Endodermal cell (in vitro differentiated cells): ENCODE data around the gene CORO6. TPM values are rescaled to one million over a fixed set of nuclear protein-coding genes. Genes with fewer than 3 reads are reported as not detected.

Experiments
- DNase-seq: peaks from one replicate; pipeline ENCODE4 v3.0.0-alpha.2; 2017
- H3K27ac ChIP-seq: 2 replicates; pipeline ENCODE4 v1.5.1; 2013; ENCODE audit warnings: mild to moderate bottlenecking, low read depth, low read length, moderate library complexity
- H3K27me3 ChIP-seq: 2 replicates; pipeline ENCODE4 v1.6.1; 2013; ENCODE audit warnings: mild to moderate bottlenecking, low read length, moderate library complexity; ENCODE audit not compliant: insufficient read depth, control insufficient read depth, poor library complexity, severe bottlenecking
- H3K36me3 ChIP-seq: 2 replicates; pipeline ENCODE4 v1.7.0; 2013; ENCODE audit warnings: mild to moderate bottlenecking, low read length, moderate library complexity; ENCODE audit not compliant: control insufficient read depth, insufficient read depth
- H3K4me1 ChIP-seq: one replicate; pipeline ENCODE4 v1.7.0; 2013; ENCODE audit warnings: low read length; ENCODE audit not compliant: control insufficient read depth, insufficient read depth
- H3K4me3 ChIP-seq: 2 replicates; pipeline ENCODE4 v1.5.1; 2013; ENCODE audit warnings: mild to moderate bottlenecking, low read length, moderate library complexity
- H3K9ac ChIP-seq: 2 replicates; pipeline ENCODE4 v1.6.1; 2013; ENCODE audit warnings: mild to moderate bottlenecking, low read length, moderate library complexity; ENCODE audit not compliant: poor library complexity, severe bottlenecking; ENCODE audit errors: extremely low read depth
- H3K9me3 ChIP-seq: 2 replicates; pipeline ENCODE4 v1.6.1; 2013; ENCODE audit warnings: mild to moderate bottlenecking, low read length, moderate library complexity; ENCODE audit not compliant: control insufficient read depth
- H3K27ac Mint-ChIP-seq: 2 replicates; pipeline ENCODE4 v1.8.0; 2020; ENCODE audit warnings: mixed read lengths
- H3K27me3 Mint-ChIP-seq: 2 replicates; pipeline ENCODE4 v1.8.0; 2021; ENCODE audit warnings: mild to moderate bottlenecking, mixed read lengths; ENCODE audit not compliant: insufficient read depth
- H3K36me3 Mint-ChIP-seq: 2 replicates; pipeline ENCODE4 v1.8.0; 2020; ENCODE audit warnings: low read depth, mixed read lengths
- H3K4me1 Mint-ChIP-seq: 2 replicates; pipeline ENCODE4 v1.8.0; 2020; ENCODE audit warnings: mixed read lengths
- H3K4me3 Mint-ChIP-seq: 2 replicates; pipeline ENCODE4 v1.8.0; 2020; ENCODE audit warnings: mild to moderate bottlenecking, moderate library complexity, mixed read lengths
- H3K9me3 Mint-ChIP-seq: 2 replicates; pipeline ENCODE4 v1.8.0; 2020; ENCODE audit warnings: mild to moderate bottlenecking, mixed read lengths
- WGBS, 2 experiments: methylation state at CpG; one replicate each; pipeline versions ENCODE4 v1.1.5 to v1.1.7; 2013; ENCODE audit warnings: missing lambda C conversion rate in 2 of 2, mixed read lengths in 1 of 2; ENCODE audit not compliant: insufficient coverage in 1 of 2, insufficient read length in 1 of 2; 5-methylcytosine and 5-hydroxymethylcytosine counted together
- total RNA-seq, 2 donors: library from RNA; stranded (reverse); fragmentation: NEBNext Ultra II Directional in 1 of 2; extraction: Animal tissue kit (Norgen Biotek cat#: 25700) in 1 of 2; gene quantifications; 2 replicates in 1 of 2; 3 replicates in 1 of 2; pipeline ENCODE4 v1.2.1, GENCODE V29; 2021
- TF ChIP-seq, protein P1 (sequence below): fragments of 200-600 bp; sonication (generic); conservative IDR thresholded peaks from 2 replicates; pipeline ENCODE4 v1.5.0; 2021; ENCODE audit warnings: antibody characterized with exemption, mild to moderate bottlenecking

CORO6 gene
- total RNA-seq, 2 donors from 2014 or later = 0.86 to 1.00 TPM

DNA sequence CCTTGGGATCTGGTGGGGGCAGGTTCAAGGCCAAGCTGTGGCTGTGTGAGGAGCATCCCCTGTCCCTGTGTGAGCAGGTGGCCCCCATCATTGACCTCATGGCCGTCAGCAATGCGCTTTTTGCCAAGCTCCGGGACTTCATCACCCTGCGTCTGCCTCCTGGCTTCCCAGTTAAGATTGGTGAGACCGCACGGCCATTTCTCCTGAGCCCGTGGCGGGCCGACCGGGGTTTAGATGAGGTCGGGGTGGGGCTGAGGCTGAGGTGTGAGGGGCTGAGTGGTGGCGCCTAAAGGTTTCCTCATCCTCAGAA lies 10.7 kb downstream of the CORO6 start:
- Histone ChIP-seq H3K36me3 (no peaks in the 10 kb centered on the region), H3K9me3 (no peaks in the 10 kb centered on the region), H3K27me3 (peaks cover 41% of the 10 kb centered on the region), H3K27ac (no peak overlapping the region), H3K9ac (no peak overlapping the region), H3K4me3 (no peak overlapping the region), H3K4me1 (no peaks in the 10 kb centered on the region)
- H3K4me1 Mint-ChIP-seq = peaks cover 2% of the 10 kb centered on the region
- H3K27ac Mint-ChIP-seq = no peak overlapping the region
- H3K4me3 Mint-ChIP-seq = no peak overlapping the region
- DNase-seq = no peak
- peaks cover 73% of the 10 kb centered on the region for H3K27me3 Mint-ChIP-seq
- H3K9me3 Mint-ChIP-seq = peaks cover 1% of the 10 kb centered on the region
- H3K36me3 Mint-ChIP-seq = no peaks in the 10 kb centered on the region
- TF ChIP-seq, protein P1, sequence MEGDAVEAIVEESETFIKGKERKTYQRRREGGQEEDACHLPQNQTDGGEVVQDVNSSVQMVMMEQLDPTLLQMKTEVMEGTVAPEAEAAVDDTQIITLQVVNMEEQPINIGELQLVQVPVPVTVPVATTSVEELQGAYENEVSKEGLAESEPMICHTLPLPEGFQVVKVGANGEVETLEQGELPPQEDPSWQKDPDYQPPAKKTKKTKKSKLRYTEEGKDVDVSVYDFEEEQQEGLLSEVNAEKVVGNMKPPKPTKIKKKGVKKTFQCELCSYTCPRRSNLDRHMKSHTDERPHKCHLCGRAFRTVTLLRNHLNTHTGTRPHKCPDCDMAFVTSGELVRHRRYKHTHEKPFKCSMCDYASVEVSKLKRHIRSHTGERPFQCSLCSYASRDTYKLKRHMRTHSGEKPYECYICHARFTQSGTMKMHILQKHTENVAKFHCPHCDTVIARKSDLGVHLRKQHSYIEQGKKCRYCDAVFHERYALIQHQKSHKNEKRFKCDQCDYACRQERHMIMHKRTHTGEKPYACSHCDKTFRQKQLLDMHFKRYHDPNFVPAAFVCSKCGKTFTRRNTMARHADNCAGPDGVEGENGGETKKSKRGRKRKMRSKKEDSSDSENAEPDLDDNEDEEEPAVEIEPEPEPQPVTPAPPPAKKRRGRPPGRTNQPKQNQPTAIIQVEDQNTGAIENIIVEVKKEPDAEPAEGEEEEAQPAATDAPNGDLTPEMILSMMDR = no peak
- WGBS, 2 experiments = 89 to 96% methylated on average over 5 to 11 of the region's 12 CpGs

DNA sequence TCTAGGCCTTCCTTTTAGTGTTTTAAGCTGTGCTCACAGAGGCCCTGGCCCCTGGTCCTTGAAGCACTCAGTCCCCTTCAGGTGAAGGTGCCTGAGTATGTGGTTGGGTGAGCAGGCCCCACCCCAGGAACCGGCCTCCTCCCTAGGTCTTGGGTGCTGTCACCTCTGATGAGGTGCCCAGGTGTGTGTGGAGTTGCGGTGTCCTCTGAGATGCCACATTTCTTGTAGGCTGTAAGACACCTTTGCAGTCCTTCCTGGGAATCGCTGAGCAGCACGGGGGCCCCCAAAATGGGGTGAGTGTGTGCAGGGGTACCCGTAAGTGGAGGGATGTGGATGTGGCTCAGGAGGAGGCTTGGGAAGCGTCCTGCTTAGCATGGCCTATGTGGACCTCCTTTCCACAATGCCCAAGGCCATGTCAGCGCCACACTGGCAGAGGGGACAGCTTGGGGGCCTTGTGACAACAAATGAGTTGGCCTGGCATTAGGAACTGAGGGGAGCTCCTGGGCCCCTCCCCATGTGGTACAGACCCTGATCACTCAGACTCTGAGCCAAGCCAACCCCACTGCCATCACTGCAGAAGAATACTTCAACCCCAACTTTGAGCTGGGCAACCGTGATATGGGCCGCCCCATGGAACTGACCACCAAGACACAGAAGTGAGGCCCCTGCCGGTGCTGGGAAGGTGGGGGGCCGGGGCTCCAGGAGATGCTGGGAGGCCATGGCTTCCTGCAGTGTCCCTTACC lies 11.2 kb downstream of the CORO6 start:
- Histone ChIP-seq H3K4me3 (no peak overlapping the region), H3K9me3 (no peaks in the 10 kb centered on the region), H3K36me3 (no peaks in the 10 kb centered on the region), H3K27me3 (peaks cover 36% of the 10 kb centered on the region), H3K4me1 (no peaks in the 10 kb centered on the region), H3K9ac (no peak overlapping the region), H3K27ac (no peak overlapping the region)
- Mint-ChIP-seq H3K27ac (no peak overlapping the region), H3K36me3 (no peaks in the 10 kb centered on the region), H3K27me3 (peaks cover 67% of the 10 kb centered on the region), H3K9me3 (peaks cover 1% of the 10 kb centered on the region), H3K4me1 (peaks cover 2% of the 10 kb centered on the region), H3K4me3 (no peak overlapping the region)
- TF ChIP-seq, protein P1 = no peak
- WGBS, 2 experiments = 90 to 94% methylated on average over 8 to 11 of the region's 11 CpGs
- DNase-seq = no peak

DNA sequence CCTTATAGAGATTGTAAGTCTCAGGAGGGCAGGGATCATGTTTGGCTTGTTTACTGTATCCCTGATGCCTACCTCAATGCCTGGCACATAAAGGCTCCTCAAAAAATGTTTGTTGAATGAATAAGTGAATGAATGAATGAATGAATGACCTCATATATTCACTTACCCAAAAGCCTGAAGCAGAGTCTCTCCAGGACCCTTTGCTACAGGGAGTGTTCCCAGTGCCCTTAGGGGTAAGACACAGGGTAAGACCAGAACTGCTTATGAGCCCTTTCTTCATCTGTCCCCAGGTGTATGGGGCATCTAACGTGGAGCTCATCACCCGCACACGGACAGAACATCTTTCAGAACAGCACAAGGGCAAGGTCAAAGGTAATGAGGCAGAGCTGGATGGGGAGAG lies 12.3 kb downstream of the CORO6 start:
- Mint-ChIP-seq H3K27me3 (peaks cover 56% of the 10 kb centered on the region), H3K27ac (no peak overlapping the region), H3K4me1 (no peaks in the 10 kb centered on the region), H3K9me3 (peaks cover 1% of the 10 kb centered on the region), H3K4me3 (no peak overlapping the region), H3K36me3 (no peaks in the 10 kb centered on the region)
- H3K36me3 ChIP-seq = no peaks in the 10 kb centered on the region
- no peak overlapping the region for H3K27ac ChIP-seq
- no peak overlapping the region for H3K9ac ChIP-seq
- no peak overlapping the region for H3K4me3 ChIP-seq
- TF ChIP-seq, protein P1 = no peak
- no peaks in the 10 kb centered on the region for H3K4me1 ChIP-seq
- H3K9me3 ChIP-seq = no peaks in the 10 kb centered on the region
- 93 to 94% methylated on average over 3 of the region's 3 CpGs for WGBS, 2 experiments
- peaks cover 24% of the 10 kb centered on the region for H3K27me3 ChIP-seq
- DNase-seq = no peak
